Liver (tissue), 9 donors: ENCODE results near the gene KCTD3. TPM values are rescaled to one million over a fixed set of nuclear protein-coding genes. Genes with fewer than 3 reads are reported as not detected.
A peak's percentile ranks its signal among the peaks of the same experiment; 100 is the strongest.

Source experiments
- DNase-seq: peaks from one replicate; pipeline ENCODE4 v3.0.0-alpha.2; 2017; ENCODE audit warnings: low spot score
- H3K27ac ChIP-seq, 2 donors: one replicate each; pipeline ENCODE4 v1.7.0; 2013; ENCODE audit warnings: inconsistent platforms in 2 of 2, low read length in 2 of 2, control low read depth in 1 of 2, low read depth in 1 of 2, mild to moderate bottlenecking in 1 of 2
- H3K27me3 ChIP-seq, 4 donors: one replicate each; pipeline versions ENCODE4 v1.6.1 to v1.7.0; 2013; ENCODE audit warnings: low read length in 3 of 4, inconsistent platforms in 1 of 4, mild to moderate bottlenecking in 1 of 4, moderate library complexity in 1 of 4; ENCODE audit not compliant: control insufficient read depth in 4 of 4, insufficient read depth in 4 of 4
- H3K36me3 ChIP-seq, 4 donors: one replicate each; pipeline versions ENCODE4 v1.6.1 to v1.7.0; 2013; ENCODE audit warnings: low read length in 3 of 4, mild to moderate bottlenecking in 3 of 4, low read depth in 1 of 4, moderate library complexity in 1 of 4; ENCODE audit not compliant: control insufficient read depth in 4 of 4, insufficient read depth in 3 of 4
- H3K4me1 ChIP-seq, 4 donors: one replicate each; pipeline versions ENCODE4 v1.6.1 to v1.7.0; 2013; ENCODE audit warnings: low read length in 3 of 4, mild to moderate bottlenecking in 3 of 4, moderate library complexity in 1 of 4; ENCODE audit not compliant: control insufficient read depth in 4 of 4, insufficient read depth in 4 of 4
- H3K4me3 ChIP-seq, 3 donors: one replicate each; pipeline versions ENCODE4 v1.6.1 to v1.7.0; 2013; ENCODE audit warnings: low read length in 3 of 3, control low read depth in 1 of 3, low read depth in 1 of 3, mild to moderate bottlenecking in 1 of 3
- H3K9ac ChIP-seq, 2 donors: one replicate each; pipeline ENCODE4 v1.7.0; 2013; ENCODE audit warnings: low read length in 2 of 2, mild to moderate bottlenecking in 2 of 2, moderate library complexity in 2 of 2, control low read depth in 1 of 2, low read depth in 1 of 2
- H3K9me3 ChIP-seq, 4 donors: one replicate each; pipeline versions ENCODE4 v1.6.1 to v1.7.0; 2013; ENCODE audit warnings: low read length in 3 of 4; ENCODE audit not compliant: control insufficient read depth in 4 of 4
- EGR1 ChIP-seq, 2 donors: IDR thresholded peaks; 2 replicates each; pipeline ENCODE4 v1.6.1; 2016 to 2018; ENCODE audit warnings: antibody characterized with exemption in 2 of 2, low read depth in 2 of 2
- FOXA1 ChIP-seq: IDR thresholded peaks from 2 replicates; pipeline ENCODE4 v1.6.1; 2016; ENCODE audit warnings: antibody characterized with exemption
- FOXA2 ChIP-seq: IDR thresholded peaks from 2 replicates; pipeline ENCODE4 v1.6.1; 2016; ENCODE audit warnings: antibody characterized with exemption
- GABPA ChIP-seq, 2 donors: IDR thresholded peaks in 1 of 2; conservative IDR thresholded peaks in 1 of 2; 2 replicates each; pipeline ENCODE4 v1.6.1; 2016; ENCODE audit warnings: antibody characterized with exemption in 2 of 2, mild to moderate bottlenecking in 1 of 2, moderate library complexity in 1 of 2
- HNF4A ChIP-seq, 2 donors: conservative IDR thresholded peaks; 2 replicates each; pipeline ENCODE4 v1.6.1; 2016; ENCODE audit warnings: antibody characterized with exemption in 2 of 2, mild to moderate bottlenecking in 2 of 2
- HNF4G ChIP-seq: IDR thresholded peaks from 2 replicates; pipeline ENCODE4 v1.6.1; 2016; ENCODE audit warnings: antibody characterized with exemption
- JUND ChIP-seq, 2 donors: IDR thresholded peaks; 2 replicates each; pipeline ENCODE4 v1.6.1; 2016; ENCODE audit warnings: antibody characterized with exemption in 2 of 2
- NR2F2 ChIP-seq: IDR thresholded peaks from 2 replicates; pipeline ENCODE4 v1.6.1; 2016; ENCODE audit warnings: antibody characterized with exemption
- RAD21 ChIP-seq, 2 donors: IDR thresholded peaks; 2 replicates each; pipeline ENCODE4 v1.6.1; 2016; ENCODE audit warnings: antibody characterized with exemption in 2 of 2, mild to moderate bottlenecking in 2 of 2
- RXRA ChIP-seq, 2 donors: IDR thresholded peaks; 2 replicates each; pipeline ENCODE4 v1.6.1; 2017 to 2018; ENCODE audit warnings: antibody characterized with exemption in 2 of 2, mild to moderate bottlenecking in 1 of 2
- SP1 ChIP-seq: IDR thresholded peaks from 2 replicates; pipeline ENCODE4 v1.6.1; 2018; ENCODE audit warnings: antibody characterized with exemption, mild to moderate bottlenecking
- TAF1 ChIP-seq: conservative IDR thresholded peaks from 2 replicates; pipeline ENCODE4 v1.6.1; 2016; ENCODE audit warnings: antibody characterized with exemption, mild to moderate bottlenecking
- YY1 ChIP-seq: IDR thresholded peaks from 2 replicates; pipeline ENCODE4 v1.6.1; 2016; ENCODE audit warnings: antibody characterized with exemption, mild to moderate bottlenecking
- whole genome bisulfite sequencing: extraction: QIAGEN DNeasy Blood & Tissue Kit; methylation state at CpG from one replicate; pipeline ENCODE4 v1.1.7; 2013; 5-methylcytosine and 5-hydroxymethylcytosine counted together
- polyA plus RNA-seq, 2 donors: library from polyadenylated mRNA; stranded (reverse) in 1 of 2; unstranded in 1 of 2; fragments of 200-250 nt in 1 of 2; fragments of >200 nt in 1 of 2; fragmentation: Nextera tagmentation in 1 of 2; extraction: Ambion mirVana in 1 of 2; gene quantifications; one replicate each; pipeline versions ENCODE4 v1.2.1 to v1.2.3, GENCODE V29; 2013 to 2015
- total RNA-seq, 2 donors: library from RNA; depleted of rRNA; stranded (reverse); fragments of >200 nt; gene quantifications; one replicate each; pipeline ENCODE4 v1.2.3, GENCODE V29; 2014
- TF ChIP-seq, protein P1 (sequence below): IDR thresholded peaks from 2 replicates; pipeline ENCODE4 v1.6.1; 2016; ENCODE audit warnings: antibody characterized with exemption
- TF ChIP-seq, protein P2 (sequence below): IDR thresholded peaks from 2 replicates; pipeline ENCODE4 v1.6.1; 2016; ENCODE audit warnings: antibody characterized with exemption
- TF ChIP-seq, protein P3 (sequence below): IDR thresholded peaks from 2 replicates; pipeline ENCODE4 v1.6.1; 2016; ENCODE audit warnings: antibody characterized with exemption
- TF ChIP-seq, protein P4 (sequence below): fragments of 150-350 bp; IDR thresholded peaks from 2 replicates; pipeline ENCODE4 v1.5.1; 2017; ENCODE audit warnings: improper control_type of control experiment, low read depth, low read length; ENCODE audit not compliant: missing input control
- TF ChIP-seq, protein P5 (sequence below): IDR thresholded peaks from 2 replicates; pipeline ENCODE4 v1.6.1; 2016; ENCODE audit warnings: antibody characterized with exemption, mild to moderate bottlenecking
- donor health status: healthy.
- donor health status: healthy.
- donor health status: healthy.
- donor health status: healthy.
- donor health status: healthy.

The KCTD3 gene
- total and polyA plus RNA-seq, 4 donors: 20.8 to 58.7 (median 26.1) TPM

DNA sequence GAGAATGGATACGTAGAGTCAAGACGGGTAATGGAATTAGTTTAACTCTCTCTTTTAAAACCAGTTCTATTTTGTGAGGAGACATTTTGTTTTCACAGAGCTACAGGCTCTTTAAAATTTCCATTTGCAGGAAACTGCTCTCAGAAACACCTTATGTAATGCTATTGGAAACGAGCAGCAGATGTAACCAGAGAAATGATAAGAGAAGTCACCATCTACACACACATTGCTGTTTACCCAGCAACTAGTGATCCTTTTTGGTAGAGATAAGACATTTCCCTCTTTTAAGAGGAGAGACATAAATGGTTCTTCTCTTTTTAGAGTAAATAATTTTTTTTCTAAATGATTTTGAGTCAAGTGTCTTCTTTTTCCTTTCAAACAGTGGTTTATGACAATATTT lies 80.6 kb downstream of the KCTD3 start:
- Histone ChIP-seq H3K9me3 (no peaks in the 10 kb centered on the region), H3K36me3 (no peaks in the 10 kb centered on the region), H3K27me3 (no peaks in the 10 kb centered on the region), H3K4me3 (no peak overlapping the region), H3K9ac (no peak overlapping the region), H3K4me1 (peaks cover 7 to 72% (median 47%) of the 10 kb centered on the region in 4 donors), H3K27ac (peak overlapping the region; percentile 19 to 78)
- no peak for DNase-seq
- TF ChIP-seq, protein P1, sequence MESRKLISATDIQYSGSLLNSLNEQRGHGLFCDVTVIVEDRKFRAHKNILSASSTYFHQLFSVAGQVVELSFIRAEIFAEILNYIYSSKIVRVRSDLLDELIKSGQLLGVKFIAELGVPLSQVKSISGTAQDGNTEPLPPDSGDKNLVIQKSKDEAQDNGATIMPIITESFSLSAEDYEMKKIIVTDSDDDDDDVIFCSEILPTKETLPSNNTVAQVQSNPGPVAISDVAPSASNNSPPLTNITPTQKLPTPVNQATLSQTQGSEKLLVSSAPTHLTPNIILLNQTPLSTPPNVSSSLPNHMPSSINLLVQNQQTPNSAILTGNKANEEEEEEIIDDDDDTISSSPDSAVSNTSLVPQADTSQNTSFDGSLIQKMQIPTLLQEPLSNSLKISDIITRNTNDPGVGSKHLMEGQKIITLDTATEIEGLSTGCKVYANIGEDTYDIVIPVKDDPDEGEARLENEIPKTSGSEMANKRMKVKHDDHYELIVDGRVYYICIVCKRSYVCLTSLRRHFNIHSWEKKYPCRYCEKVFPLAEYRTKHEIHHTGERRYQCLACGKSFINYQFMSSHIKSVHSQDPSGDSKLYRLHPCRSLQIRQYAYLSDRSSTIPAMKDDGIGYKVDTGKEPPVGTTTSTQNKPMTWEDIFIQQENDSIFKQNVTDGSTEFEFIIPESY: no peak
- TF ChIP-seq, protein P2, sequence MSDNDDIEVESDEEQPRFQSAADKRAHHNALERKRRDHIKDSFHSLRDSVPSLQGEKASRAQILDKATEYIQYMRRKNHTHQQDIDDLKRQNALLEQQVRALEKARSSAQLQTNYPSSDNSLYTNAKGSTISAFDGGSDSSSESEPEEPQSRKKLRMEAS: no peak
- TF ChIP-seq HNF4A (conservative IDR thresholded peaks at IDR 0.05): no peak
- no peak for TF ChIP-seq HNF4G
- peak; percentile 70 for TF ChIP-seq YY1
- TF ChIP-seq, protein P3, sequence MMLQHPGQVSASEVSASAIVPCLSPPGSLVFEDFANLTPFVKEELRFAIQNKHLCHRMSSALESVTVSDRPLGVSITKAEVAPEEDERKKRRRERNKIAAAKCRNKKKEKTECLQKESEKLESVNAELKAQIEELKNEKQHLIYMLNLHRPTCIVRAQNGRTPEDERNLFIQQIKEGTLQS: no peak
- TF ChIP-seq, protein P4, sequence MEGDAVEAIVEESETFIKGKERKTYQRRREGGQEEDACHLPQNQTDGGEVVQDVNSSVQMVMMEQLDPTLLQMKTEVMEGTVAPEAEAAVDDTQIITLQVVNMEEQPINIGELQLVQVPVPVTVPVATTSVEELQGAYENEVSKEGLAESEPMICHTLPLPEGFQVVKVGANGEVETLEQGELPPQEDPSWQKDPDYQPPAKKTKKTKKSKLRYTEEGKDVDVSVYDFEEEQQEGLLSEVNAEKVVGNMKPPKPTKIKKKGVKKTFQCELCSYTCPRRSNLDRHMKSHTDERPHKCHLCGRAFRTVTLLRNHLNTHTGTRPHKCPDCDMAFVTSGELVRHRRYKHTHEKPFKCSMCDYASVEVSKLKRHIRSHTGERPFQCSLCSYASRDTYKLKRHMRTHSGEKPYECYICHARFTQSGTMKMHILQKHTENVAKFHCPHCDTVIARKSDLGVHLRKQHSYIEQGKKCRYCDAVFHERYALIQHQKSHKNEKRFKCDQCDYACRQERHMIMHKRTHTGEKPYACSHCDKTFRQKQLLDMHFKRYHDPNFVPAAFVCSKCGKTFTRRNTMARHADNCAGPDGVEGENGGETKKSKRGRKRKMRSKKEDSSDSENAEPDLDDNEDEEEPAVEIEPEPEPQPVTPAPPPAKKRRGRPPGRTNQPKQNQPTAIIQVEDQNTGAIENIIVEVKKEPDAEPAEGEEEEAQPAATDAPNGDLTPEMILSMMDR: no peak
- no peak for TF ChIP-seq EGR1 (IDR thresholded peaks at IDR 0.05; ENCODE audit: low read depth in 2 of 2)
- TF ChIP-seq GABPA (IDR thresholded peaks at IDR 0.05 in 1 of 2, conservative IDR thresholded peaks at IDR 0.05 in 1 of 2): no peak
- no peak for TF ChIP-seq JUND (IDR thresholded peaks at IDR 0.05)
- TF ChIP-seq NR2F2: no peak
- TF ChIP-seq FOXA2: peak; percentile 42
- no peak for TF ChIP-seq RAD21 (IDR thresholded peaks at IDR 0.05)
- TF ChIP-seq RXRA (IDR thresholded peaks at IDR 0.05): peak in 1 of 2 donors; percentile 31
- TF ChIP-seq, protein P5, sequence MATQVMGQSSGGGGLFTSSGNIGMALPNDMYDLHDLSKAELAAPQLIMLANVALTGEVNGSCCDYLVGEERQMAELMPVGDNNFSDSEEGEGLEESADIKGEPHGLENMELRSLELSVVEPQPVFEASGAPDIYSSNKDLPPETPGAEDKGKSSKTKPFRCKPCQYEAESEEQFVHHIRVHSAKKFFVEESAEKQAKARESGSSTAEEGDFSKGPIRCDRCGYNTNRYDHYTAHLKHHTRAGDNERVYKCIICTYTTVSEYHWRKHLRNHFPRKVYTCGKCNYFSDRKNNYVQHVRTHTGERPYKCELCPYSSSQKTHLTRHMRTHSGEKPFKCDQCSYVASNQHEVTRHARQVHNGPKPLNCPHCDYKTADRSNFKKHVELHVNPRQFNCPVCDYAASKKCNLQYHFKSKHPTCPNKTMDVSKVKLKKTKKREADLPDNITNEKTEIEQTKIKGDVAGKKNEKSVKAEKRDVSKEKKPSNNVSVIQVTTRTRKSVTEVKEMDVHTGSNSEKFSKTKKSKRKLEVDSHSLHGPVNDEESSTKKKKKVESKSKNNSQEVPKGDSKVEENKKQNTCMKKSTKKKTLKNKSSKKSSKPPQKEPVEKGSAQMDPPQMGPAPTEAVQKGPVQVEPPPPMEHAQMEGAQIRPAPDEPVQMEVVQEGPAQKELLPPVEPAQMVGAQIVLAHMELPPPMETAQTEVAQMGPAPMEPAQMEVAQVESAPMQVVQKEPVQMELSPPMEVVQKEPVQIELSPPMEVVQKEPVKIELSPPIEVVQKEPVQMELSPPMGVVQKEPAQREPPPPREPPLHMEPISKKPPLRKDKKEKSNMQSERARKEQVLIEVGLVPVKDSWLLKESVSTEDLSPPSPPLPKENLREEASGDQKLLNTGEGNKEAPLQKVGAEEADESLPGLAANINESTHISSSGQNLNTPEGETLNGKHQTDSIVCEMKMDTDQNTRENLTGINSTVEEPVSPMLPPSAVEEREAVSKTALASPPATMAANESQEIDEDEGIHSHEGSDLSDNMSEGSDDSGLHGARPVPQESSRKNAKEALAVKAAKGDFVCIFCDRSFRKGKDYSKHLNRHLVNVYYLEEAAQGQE: no peak
- no peak for TF ChIP-seq FOXA1
- WGBS: 30% methylated on average over 3 of the region's 3 CpGs

DNA sequence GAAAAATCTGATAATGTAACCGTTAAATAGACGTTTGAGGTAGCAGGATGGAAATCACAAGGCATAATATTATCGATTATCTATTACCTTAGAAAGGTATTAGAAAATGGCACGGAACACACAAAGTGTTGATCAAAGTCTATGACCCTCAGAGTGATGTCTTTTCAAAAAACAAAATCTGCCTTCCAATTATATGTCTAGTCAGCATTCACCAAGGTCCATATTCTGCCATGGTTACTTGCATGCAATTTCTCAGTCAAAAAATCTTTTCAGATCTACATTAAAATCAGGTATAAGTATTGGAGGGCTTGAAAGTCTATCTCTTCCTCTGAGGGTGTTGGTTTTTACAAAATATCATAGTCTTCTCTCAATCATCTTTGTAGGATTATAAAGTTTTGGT lies 81.9 kb downstream of the KCTD3 start:
- 93% methylated on average over 4 of the region's 4 CpGs for WGBS
- H3K4me3 ChIP-seq: no peak overlapping the region
- H3K27me3 ChIP-seq: no peaks in the 10 kb centered on the region
- no peaks in the 10 kb centered on the region for H3K36me3 ChIP-seq
- no peak overlapping the region for H3K9ac ChIP-seq
- H3K4me1 ChIP-seq: peaks cover 7 to 68% (median 42%) of the 10 kb centered on the region in 4 donors
- DNase-seq: no peak
- H3K9me3 ChIP-seq: no peaks in the 10 kb centered on the region
- H3K27ac ChIP-seq: no peak overlapping the region
- TF ChIP-seq FOXA1 (no peak), JUND (IDR thresholded peaks at IDR 0.05) (no peak), YY1 (no peak), HNF4G (no peak), RXRA (IDR thresholded peaks at IDR 0.05) (no peak), GABPA (IDR thresholded peaks at IDR 0.05 in 1 of 2, conservative IDR thresholded peaks at IDR 0.05 in 1 of 2) (no peak), EGR1 (IDR thresholded peaks at IDR 0.05; ENCODE audit: low read depth in 2 of 2) (no peak), RAD21 (IDR thresholded peaks at IDR 0.05) (no peak), HNF4A (conservative IDR thresholded peaks at IDR 0.05) (no peak), NR2F2 (no peak), TAF1 (no peak), SP1 (no peak)
- TF ChIP-seq, protein P2: no peak
- TF ChIP-seq, protein P5: no peak
